A549 (cell line): ENCODE results near the gene NPB. TPM values are rescaled to one million over a fixed set of nuclear protein-coding genes. Genes with fewer than 3 reads are reported as not detected.

Source experiments
- ATAC-seq, 2 experiments: fragments of 200-7000 bp in 1 of 2; fragments of >200 bp in 1 of 2; cut with Nextera tagmentation in 1 of 2; cut with Tn5 transposase in 1 of 2; 3 replicates each; pipeline versions ENCODE4 v1.8.0 to v1.9.1; 2018 to 2020; ENCODE audit warnings: mild to moderate bottlenecking in 1 of 2, moderate library complexity in 1 of 2
- CTCF ChIA-PET: fragments of 300-600 bp; sonication (Branson Sonifier 250); formaldehyde crosslinking; extraction: SDS; loops from one replicate; lab custom pipeline; 2021; ENCODE audit warnings: antibody characterized with exemption, inconsistent platforms; lab: Yijun Ruan, JAX
- POLR2A ChIA-PET: fragments of 350-600 bp; formaldehyde crosslinking; extraction: SDS; loops from one replicate; lab custom pipeline; 2021; ENCODE audit warnings: antibody characterized with exemption, inconsistent platforms; lab: Yijun Ruan, JAX
- DNase-seq, 2 experiments: peaks; one replicate each; pipeline versions ENCODE4 v3.0.0 to v3.0.0-alpha.2; 2011 to 2016; ENCODE audit warnings: low read depth in 1 of 2, low spot score in 1 of 2
- FAIRE-seq: peaks from 2 replicates; lab custom pipeline; 2011; peaks lifted over from hg19 to GRCh38; lab: Jason Lieb, UNC
- H3K27ac ChIP-seq, 2 experiments: fragments of >200 bp; sonication (Bioruptor Twin); formaldehyde crosslinking; 3 replicates each; pipeline ENCODE4 v1.5.1; 2016 to 2017
- H3K4me1 ChIP-seq: fragments of >200 bp; sonication (Bioruptor Twin); formaldehyde crosslinking; 3 replicates; pipeline ENCODE4 v1.6.1; 2016
- H3K4me2 ChIP-seq: fragments of >200 bp; sonication (Bioruptor Twin); formaldehyde crosslinking; 3 replicates; pipeline ENCODE4 v1.6.1; 2016
- H3K4me3 ChIP-seq: fragments of >200 bp; sonication (Bioruptor Twin); formaldehyde crosslinking; 3 replicates; pipeline ENCODE4 v1.5.1; 2016
- H3K9me3 ChIP-seq: fragments of >200 bp; sonication (Bioruptor Twin); formaldehyde crosslinking; 3 replicates; pipeline ENCODE4 v1.6.1; 2016
- BCL3 ChIP-seq: fragments of >200 bp; sonication (Bioruptor Twin); formaldehyde crosslinking; IDR thresholded peaks from 3 replicates; pipeline ENCODE4 v1.6.1; 2016
- CBX2 ChIP-seq: fragments of 200-600 bp; sonication (generic); IDR thresholded peaks from 2 replicates; pipeline ENCODE4 v1.6.1; 2016; ENCODE audit warnings: low read depth, mild to moderate bottlenecking, borderline replicate concordance
- CHD2 ChIP-seq: fragments of 150-350 bp; IDR thresholded peaks from 2 replicates; pipeline ENCODE4 v1.6.1; 2014; ENCODE audit warnings: low read length; ENCODE audit not compliant: partially characterized antibody
- CTCF ChIP-seq: fragments of >200 bp; sonication (Bioruptor Twin); formaldehyde crosslinking; IDR thresholded peaks from 3 replicates; pipeline ENCODE4 v1.5.1; 2016
- E2F6 ChIP-seq: IDR thresholded peaks from 2 replicates; pipeline ENCODE4 v1.6.1; 2012; ENCODE audit warnings: low read depth, borderline replicate concordance
- EHMT2 ChIP-seq: fragments of 200-600 bp; sonication (generic); IDR thresholded peaks from 2 replicates; pipeline ENCODE4 v1.6.1; 2016; ENCODE audit warnings: antibody characterized with exemption, low read depth, mild to moderate bottlenecking, moderate library complexity
- ESRRA ChIP-seq: fragments of 150-350 bp; IDR thresholded peaks from 2 replicates; pipeline ENCODE4 v1.6.1; 2014; ENCODE audit warnings: mild to moderate bottlenecking, low read length, borderline replicate concordance
- FOSB ChIP-seq: fragments of 250-450 bp; sonication (Bioruptor Pico); IDR thresholded peaks from 2 replicates; pipeline ENCODE4 v1.5.0; 2020; ENCODE audit warnings: mild to moderate bottlenecking, moderate library complexity
- HDAC2 ChIP-seq: fragments of 200-600 bp; sonication (generic); IDR thresholded peaks from 2 replicates; pipeline ENCODE4 v1.6.1; 2016
- HES2 ChIP-seq: fragments of >200 bp; sonication (Bioruptor Twin); formaldehyde crosslinking; IDR thresholded peaks from 2 replicates; pipeline ENCODE4 v1.6.1; 2016
- JUNB ChIP-seq: fragments of >200 bp; sonication (Bioruptor Twin); formaldehyde crosslinking; IDR thresholded peaks from 2 replicates; pipeline ENCODE4 v1.6.1; 2016
- KDM1A ChIP-seq: fragments of 200-600 bp; sonication (generic); IDR thresholded peaks from 2 replicates; pipeline ENCODE4 v1.6.1; 2016; ENCODE audit warnings: low read depth, mild to moderate bottlenecking
- MAX ChIP-seq: IDR thresholded peaks from 2 replicates; pipeline ENCODE4 v1.6.1; 2012
- NFE2L2 ChIP-seq: fragments of 150-350 bp; conservative IDR thresholded peaks from 2 replicates; pipeline ENCODE4 v1.6.1; 2014; ENCODE audit warnings: low read length
- NR3C1 ChIP-seq: fragments of >200 bp; sonication (Bioruptor Twin); formaldehyde crosslinking; IDR thresholded peaks from 3 replicates; pipeline ENCODE4 v1.6.1; 2017
- PHF8 ChIP-seq: fragments of 200-600 bp; sonication (generic); IDR thresholded peaks from 2 replicates; pipeline ENCODE4 v1.6.1; 2016; ENCODE audit warnings: low read depth, mild to moderate bottlenecking, antibody characterized with exemption, moderate library complexity, borderline replicate concordance
- POLR2A ChIP-seq: IDR thresholded peaks from 2 replicates; pipeline ENCODE4 v1.6.1; 2012; ENCODE audit warnings: mild to moderate bottlenecking, low read length
- POLR2AphosphoS2 ChIP-seq: conservative IDR thresholded peaks from 2 replicates; pipeline ENCODE4 v1.6.1; 2012; ENCODE audit warnings: low read length, improper control_type of control experiment, inconsistent platforms
- RAD21 ChIP-seq, 2 experiments: fragments of >200 bp in 1 of 2; sonication (Bioruptor Twin) in 1 of 2; formaldehyde crosslinking in 1 of 2; IDR thresholded peaks in 1 of 2; conservative IDR thresholded peaks in 1 of 2; 2 replicates in 1 of 2; 3 replicates in 1 of 2; pipeline ENCODE4 v1.6.1; 2012 to 2018; ENCODE audit warnings: inconsistent platforms in 1 of 2
- RCOR1 ChIP-seq: fragments of 150-350 bp; IDR thresholded peaks from 2 replicates; pipeline ENCODE4 v1.6.1; 2014; ENCODE audit warnings: antibody characterized with exemption, low read length, low read depth
- RNF2 ChIP-seq: fragments of 200-600 bp; sonication (generic); IDR thresholded peaks from 2 replicates; pipeline ENCODE4 v1.6.1; 2016; ENCODE audit warnings: low read depth, mild to moderate bottlenecking, antibody characterized with exemption, moderate library complexity, borderline replicate concordance
- USF2 ChIP-seq: fragments of 450-650 bp; IDR thresholded peaks from 2 replicates; pipeline ENCODE4 v1.6.1; 2014; ENCODE audit warnings: antibody characterized with exemption
- ZC3H11A ChIP-seq: fragments of 450-650 bp; IDR thresholded peaks from 2 replicates; pipeline ENCODE4 v1.6.1; 2014; ENCODE audit warnings: antibody characterized with exemption, mild to moderate bottlenecking
- ZNF302 ChIP-seq: fragments of 250-450 bp; sonication (Bioruptor Pico); IDR thresholded peaks from 2 replicates; pipeline ENCODE4 v1.9.0; 2021; ENCODE audit warnings: inconsistent platforms, mild to moderate bottlenecking, moderate library complexity
- WGBS: methylation state at CpG from one replicate; pipeline ENCODE4 v1.1.6; 2017; ENCODE audit errors: missing lambda C conversion rate; 5-methylcytosine and 5-hydroxymethylcytosine counted together
- polyA plus RNA-seq, 4 experiments: library from polyadenylated mRNA; depleted of rRNA in 3 of 4; stranded (reverse); fragments of >200 nt; fragmentation: RNase III in 1 of 4; extraction: RNeasy Plus Mini Kit Qiagen cat#74134 plus additional on column Dnase treatment in 1 of 4; gene quantifications; 2 replicates in 3 of 4; 3 replicates in 1 of 4; pipeline ENCODE4 v1.2.3, GENCODE V29; 2011 to 2017

NPB gene
- polyA plus RNA-seq, 2 of the 4 experiments (the other 2 are of a cell fraction): 0.41 to 0.45 TPM

- ChIA-PET POLR2A (interaction anchor here (1.2 kb wide), 2 partner anchors 7 to 16 kb away, joined by 3 to 6 read pairs; no protein-coding TSS in a partner anchor), CTCF (interaction anchor here (0.6 to 12.8 kb wide), 24 partner anchors 9 to 194 kb away, joined by 3 to 99 read pairs (median 7); partner anchors contain the start of genes ALYREF, CENPX, NOTUM and NPB)
- Histone ChIP-seq H3K4me1 (peaks cover 34% of the 10 kb centered on the region), H3K27ac (peak overlapping the region; percentile 96 to 98), H3K4me3 (peak overlapping the region; percentile 90), H3K4me2 (peak overlapping the region; percentile 83), H3K9me3 (no peaks in the 10 kb centered on the region)
- DNase-seq: no peak
- WGBS: 35% methylated on average over 42 of the region's 44 CpGs
- FAIRE-seq: no peak
- peak; percentile 1 to 6; a peak in 3 of 6 replicates for ATAC-seq
- no peak for TF ChIP-seq CTCF
- no peak for TF ChIP-seq HDAC2
- TF ChIP-seq ESRRA: no peak
- 0 out of 2 replicates have a peak, but pooled peaks have one; percentile 5 for TF ChIP-seq POLR2A
- TF ChIP-seq ZNF302: no peak
- no peak for TF ChIP-seq RAD21 (conservative IDR thresholded peaks at IDR 0.05 in 1 of 2, IDR thresholded peaks at IDR 0.05 in 1 of 2)
- no peak for TF ChIP-seq USF2
- 0 out of 2 replicates have a peak, but pooled peaks have one; percentile 45 for TF ChIP-seq POLR2AphosphoS2
- no peak for TF ChIP-seq JUNB
- no peak for TF ChIP-seq ZC3H11A
- no peak for TF ChIP-seq FOSB (CRISPR knock-in tag)
- no peak for TF ChIP-seq PHF8
- 0 out of 2 replicates have a peak, but pooled peaks have one; percentile 3 for TF ChIP-seq MAX
- TF ChIP-seq NR3C1: no peak
- no peak for TF ChIP-seq KDM1A
- 0 out of 3 replicates have a peak, but pooled peaks have one; percentile 2 for TF ChIP-seq BCL3
- TF ChIP-seq E2F6: no peak
- no peak for TF ChIP-seq HES2
Measured at GRCh38 chr17:81928544-81929252, 26.7 kb downstream of the NPB start.

- TF ChIP-seq CBX2: no peak
- no peak for TF ChIP-seq CHD2
- TF ChIP-seq EHMT2: no peak
- TF ChIP-seq RNF2: no peak
- 0 out of 2 replicates have a peak, but pooled peaks have one; percentile 7 for TF ChIP-seq POLR2A
- TF ChIP-seq NFE2L2: no peak
- TF ChIP-seq RCOR1: no peak
- H3K4me3 ChIP-seq: peak overlapping the region; percentile 90
- 91% methylated on average over 28 of the region's 31 CpGs for WGBS
- no peaks in the 10 kb centered on the region for H3K9me3 ChIP-seq
- ATAC-seq: no peak
- no peak for DNase-seq
- POLR2A ChIA-PET: no interaction called here
- CTCF ChIA-PET: interaction anchor here (1.0 to 12.8 kb wide), 14 partner anchors 8 to 195 kb away, joined by 4 to 99 read pairs (median 10); partner anchors contain the start of genes CENPX, NOTUM, PCYT2 and PYCR1
- H3K27ac ChIP-seq: peak overlapping the region in 1 of 2 experiments; percentile 98; a peak in 4 of 6 replicates
- FAIRE-seq: no peak
- H3K4me1 ChIP-seq: peaks cover 26% of the 10 kb centered on the region
- peak overlapping the region; percentile 83 for H3K4me2 ChIP-seq
Measured at GRCh38 chr17:81929253-81930141, 27.5 kb downstream of the NPB start.
